Endothelial cell of umbilical vein (primary cell): ENCODE data around the gene PTPRU.

Experiments used
- EZH2 ChIP-seq: IDR thresholded peaks from 2 replicates; pipeline ENCODE4 v1.6.1; 2012; ENCODE audit warnings: borderline replicate concordance, low read depth, mild to moderate bottlenecking, moderate library complexity, low read length, inconsistent platforms; ENCODE audit not compliant: severe bottlenecking
- GATA2 ChIP-seq: IDR thresholded peaks from 2 replicates; pipeline ENCODE4 v1.7.0; 2011; ENCODE audit warnings: low read depth, mild to moderate bottlenecking, moderate library complexity, mixed read lengths, low read length; ENCODE audit not compliant: insufficient read length, insufficient read depth
- JUN ChIP-seq: IDR thresholded peaks from 2 replicates; pipeline ENCODE4 v1.6.1; 2011; ENCODE audit warnings: borderline replicate concordance, low read depth; ENCODE audit not compliant: insufficient read length, insufficient read depth
- MYC ChIP-seq: IDR thresholded peaks from one replicate; pipeline ENCODE4 v1.6.1; 2011; ENCODE audit warnings: mild to moderate bottlenecking, low read depth, low read length
- POLR2A ChIP-seq: IDR thresholded peaks from 2 replicates; pipeline ENCODE4 v1.6.1; 2012; ENCODE audit warnings: low read depth, mild to moderate bottlenecking, control low read depth, low read length
- POLR2AphosphoS5 ChIP-seq: IDR thresholded peaks from 2 replicates; pipeline ENCODE4 v1.6.1; 2012; ENCODE audit warnings: low read depth, mild to moderate bottlenecking, control low read depth, low read length, moderate library complexity; ENCODE audit not compliant: insufficient read depth
- TF ChIP-seq, protein P1 (sequence below), 2 donors: IDR thresholded peaks; 1 replicate in 1 of 2; 2 replicates in 1 of 2; pipeline ENCODE4 v1.5.1; 2011; ENCODE audit warnings: low read length in 2 of 2, mild to moderate bottlenecking in 2 of 2, moderate library complexity in 2 of 2, control low read depth in 1 of 2, inconsistent platforms in 1 of 2, low read depth in 1 of 2; ENCODE audit not compliant: insufficient read depth in 1 of 2; ENCODE audit errors: extremely low read depth in 1 of 2
- TF ChIP-seq, protein P2 (sequence below): IDR thresholded peaks from 2 replicates; pipeline ENCODE4 v1.6.1; 2011; ENCODE audit not compliant: insufficient read depth, insufficient read length

DNA sequence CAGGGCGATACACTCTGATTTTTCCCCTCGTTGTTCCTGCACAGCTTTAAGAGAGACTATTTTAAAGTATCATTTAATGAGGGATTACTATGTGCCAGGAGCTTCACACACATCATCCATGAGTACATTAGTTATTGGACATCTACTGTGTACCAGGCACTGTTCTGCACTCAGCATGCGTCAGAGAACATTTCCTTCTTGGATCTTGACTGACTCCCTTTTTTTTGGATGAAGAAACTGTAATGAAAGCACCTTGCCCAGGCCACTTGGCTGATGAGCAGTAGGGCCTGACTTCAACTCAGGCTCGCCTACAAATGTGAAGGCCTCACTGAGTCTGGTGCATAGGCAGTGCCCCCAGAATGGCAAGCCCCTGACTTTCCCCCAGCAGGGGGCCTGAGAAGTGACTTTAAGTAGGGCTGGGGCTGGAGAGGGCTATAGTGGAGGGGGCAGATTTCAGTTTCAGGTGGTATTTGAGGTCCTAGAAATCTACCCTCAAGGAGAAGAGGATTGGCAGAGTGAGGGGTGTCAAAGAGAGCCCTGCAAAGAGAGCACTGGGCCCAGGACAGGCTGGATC lies 50.0 kb downstream of the PTPRU start:
- TF ChIP-seq, protein P1, sequence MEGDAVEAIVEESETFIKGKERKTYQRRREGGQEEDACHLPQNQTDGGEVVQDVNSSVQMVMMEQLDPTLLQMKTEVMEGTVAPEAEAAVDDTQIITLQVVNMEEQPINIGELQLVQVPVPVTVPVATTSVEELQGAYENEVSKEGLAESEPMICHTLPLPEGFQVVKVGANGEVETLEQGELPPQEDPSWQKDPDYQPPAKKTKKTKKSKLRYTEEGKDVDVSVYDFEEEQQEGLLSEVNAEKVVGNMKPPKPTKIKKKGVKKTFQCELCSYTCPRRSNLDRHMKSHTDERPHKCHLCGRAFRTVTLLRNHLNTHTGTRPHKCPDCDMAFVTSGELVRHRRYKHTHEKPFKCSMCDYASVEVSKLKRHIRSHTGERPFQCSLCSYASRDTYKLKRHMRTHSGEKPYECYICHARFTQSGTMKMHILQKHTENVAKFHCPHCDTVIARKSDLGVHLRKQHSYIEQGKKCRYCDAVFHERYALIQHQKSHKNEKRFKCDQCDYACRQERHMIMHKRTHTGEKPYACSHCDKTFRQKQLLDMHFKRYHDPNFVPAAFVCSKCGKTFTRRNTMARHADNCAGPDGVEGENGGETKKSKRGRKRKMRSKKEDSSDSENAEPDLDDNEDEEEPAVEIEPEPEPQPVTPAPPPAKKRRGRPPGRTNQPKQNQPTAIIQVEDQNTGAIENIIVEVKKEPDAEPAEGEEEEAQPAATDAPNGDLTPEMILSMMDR (IDR thresholded peaks at IDR 0.05; ENCODE audit: extremely low read depth in 1 of 2, insufficient read depth in 1 of 2, low read depth in 1 of 2, low read length in 2 of 2): no peak
- TF ChIP-seq POLR2AphosphoS5 (no peak), JUN (no peak), POLR2A (no peak), GATA2 (no peak), EZH2 (no peak), MYC (no peak)
- TF ChIP-seq, protein P2, sequence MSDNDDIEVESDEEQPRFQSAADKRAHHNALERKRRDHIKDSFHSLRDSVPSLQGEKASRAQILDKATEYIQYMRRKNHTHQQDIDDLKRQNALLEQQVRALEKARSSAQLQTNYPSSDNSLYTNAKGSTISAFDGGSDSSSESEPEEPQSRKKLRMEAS: no peak
